Left kidney (tissue), 8 donors: ENCODE measurements around the gene RNF39. TPM values are rescaled to one million over a fixed set of nuclear protein-coding genes. Genes with fewer than 3 reads are reported as not detected.
"Not testable (repeated sequence)": the region's sequence is repeated elsewhere in the genome, so short reads cannot be mapped to it uniquely, and the experiment has no call there.

Experiments used
- DNase-seq: peaks from one replicate; pipeline ENCODE4 v3.0.0-alpha.2; 2013
- long read RNA-seq, 8 donors: transcript quantifications; one replicate each; lab custom pipeline, GENCODE V29; 2026
- polyA plus RNA-seq: library from polyadenylated mRNA; unstranded; fragments of 120-200 nt; gene quantifications from one replicate; pipeline ENCODE4 v1.2.1, GENCODE V29; 2013; ENCODE audit not compliant: insufficient read length

Gene RNF39
- polyA plus RNA-seq, result 2.0 TPM
- long read RNA-seq, donor 1, result 0 reads
- long read RNA-seq, donor 2, partial matches to known transcripts, result 0 of 1 reads
- long read RNA-seq, donor 2, other reads (novel, unspliced or antisense), result 0 of 1 reads
- long read RNA-seq, donor 3, partial matches to known transcripts, result 105 of 105 reads
- long read RNA-seq, donor 3, other reads (novel, unspliced or antisense), result 0 of 105 reads
- long read RNA-seq, donor 4, result 0 reads
- long read RNA-seq, donor 5, partial matches to known transcripts, result 226 of 226 reads
- long read RNA-seq, donor 5, other reads (novel, unspliced or antisense), result 0 of 226 reads
- long read RNA-seq, donor 6, result 0 reads
- long read RNA-seq, donor 7, result 0 reads
- long read RNA-seq, donor 8, result 0 reads

- no peak for DNase-seq
Observed at GRCh38 chr6:30075094-30075789, at the start of gene RNF39. TSS of gene RNF39 (minus strand) at chr6:30075769. CDS start at chr6:30075585, 184 bp downstream.

GRCh38 chr6:30122515-30122914 is 46.9 kb upstream of the RNF39 start:
- no peak for DNase-seq

GRCh38 chr6:30121446-30122366 is 46.1 kb upstream of the RNF39 start:
- no peak for DNase-seq

GRCh38 chr6:30118691-30119090 is 43.1 kb upstream of the RNF39 start:
- DNase-seq, result not testable (repeated sequence)

GRCh38 chr6:30116724-30117123 is 41.2 kb upstream of the RNF39 start:
- no peak for DNase-seq

- no peak for DNase-seq
Observed at GRCh38 chr6:30113841-30114240, 38.3 kb upstream of the RNF39 start.

GRCh38 chr6:30113003-30113759 is 37.6 kb upstream of the RNF39 start, which contains the start of gene TRIM31:
TSS of gene TRIM31 (minus strand) at chr6:30113090. CDS start at chr6:30112805, 285 bp downstream.
- no peak for DNase-seq

GRCh38 chr6:30112402-30112994 is 36.9 kb upstream of the RNF39 start:
- DNase-seq, result no peak

GRCh38 chr6:30111266-30111856 is 35.8 kb upstream of the RNF39 start:
- no peak for DNase-seq

- no peak for DNase-seq
Observed at GRCh38 chr6:30104661-30105060, 29.1 kb upstream of the RNF39 start.

GRCh38 chr6:30103872-30104179 is 28.3 kb upstream of the RNF39 start:
- no peak for DNase-seq

GRCh38 chr6:30102970-30103871 is 27.7 kb upstream of the RNF39 start:
- DNase-seq, result peak; percentile 92

GRCh38 chr6:30102414-30102969 is 26.9 kb upstream of the RNF39 start:
- no peak for DNase-seq

- DNase-seq, result peak; percentile 82
Observed at GRCh38 chr6:30101444-30102413, 26.2 kb upstream of the RNF39 start.

- DNase-seq, result peak; percentile 15
Observed at GRCh38 chr6:30100585-30101443, 25.2 kb upstream of the RNF39 start.

GRCh38 chr6:30100154-30100553 is 24.6 kb upstream of the RNF39 start:
- DNase-seq, result no peak
